Measurements from ENCODE around the gene ARHGDIG.

Gene ARHGDIG

GRCh38 chr16:242281-242680, 38.1 kb upstream of the ARHGDIG start:
- Histone ChIP-seq H3K27me3 (ENCODE audit: insufficient read depth, low read depth, severe bottlenecking) (no peaks in the 10 kb centered on the region), H3K36me3 (no peaks in the 10 kb centered on the region), H3K9me3 (ENCODE audit: severe bottlenecking) (no peaks in the 10 kb centered on the region), H3K27ac (no peak overlapping the region), H3K4me3 (ENCODE audit: low read depth, low read length) (no peak overlapping the region)
- TF ChIP-seq CTCF (IDR thresholded peaks at IDR 0.05; ENCODE audit: low read depth, low read length), result no peak
- DNase-seq, result no peak

GRCh38 chr16:243348-243747, 37.0 kb upstream of the ARHGDIG start:
- H3K9me3 ChIP-seq (ENCODE audit: severe bottlenecking), result no peaks in the 10 kb centered on the region
- DNase-seq, result no peak
- H3K4me3 ChIP-seq (ENCODE audit: low read depth, low read length), result no peak overlapping the region
- TF ChIP-seq CTCF (IDR thresholded peaks at IDR 0.05; ENCODE audit: low read depth, low read length), result no peak
- no peak overlapping the region for H3K27ac ChIP-seq
- H3K27me3 ChIP-seq (ENCODE audit: insufficient read depth, low read depth, severe bottlenecking), result no peaks in the 10 kb centered on the region
- H3K36me3 ChIP-seq, result no peaks in the 10 kb centered on the region

- Histone ChIP-seq H3K27me3 (ENCODE audit: insufficient read depth, low read depth, severe bottlenecking) (no peaks in the 10 kb centered on the region), H3K9me3 (ENCODE audit: severe bottlenecking) (no peaks in the 10 kb centered on the region), H3K4me3 (ENCODE audit: low read depth, low read length) (no peak overlapping the region), H3K36me3 (no peaks in the 10 kb centered on the region; the same call in 1 of the 2 replicates), H3K27ac (no peak overlapping the region)
- TF ChIP-seq CTCF (IDR thresholded peaks at IDR 0.05; ENCODE audit: low read depth, low read length), result no peak
- no peak for DNase-seq
Measured at GRCh38 chr16:245105-245504, 35.3 kb upstream of the ARHGDIG start.

GRCh38 chr16:247027-247426, 33.4 kb upstream of the ARHGDIG start:
- H3K27me3 ChIP-seq (ENCODE audit: insufficient read depth, low read depth, severe bottlenecking), result no peaks in the 10 kb centered on the region
- H3K36me3 ChIP-seq, result no peaks in the 10 kb centered on the region; the same call in 1 of the 2 replicates
- no peak for DNase-seq
- TF ChIP-seq CTCF (IDR thresholded peaks at IDR 0.05; ENCODE audit: low read depth, low read length), result no peak
- H3K4me3 ChIP-seq (ENCODE audit: low read depth, low read length), result no peak overlapping the region
- no peak overlapping the region for H3K27ac ChIP-seq
- no peaks in the 10 kb centered on the region for H3K9me3 ChIP-seq (ENCODE audit: severe bottlenecking)

GRCh38 chr16:249431-249830, 31.0 kb upstream of the ARHGDIG start:
- no peak for TF ChIP-seq CTCF (IDR thresholded peaks at IDR 0.05; ENCODE audit: low read depth, low read length)
- Histone ChIP-seq H3K9me3 (ENCODE audit: severe bottlenecking) (no peaks in the 10 kb centered on the region), H3K27me3 (ENCODE audit: insufficient read depth, low read depth, severe bottlenecking) (no peaks in the 10 kb centered on the region), H3K4me3 (ENCODE audit: low read depth, low read length) (no peak overlapping the region), H3K27ac (no peak overlapping the region), H3K36me3 (peaks cover 7% of the 10 kb centered on the region)
- no peak for DNase-seq

Data from WERI-Rb-1 (cell line).